Lower leg skin (tissue), 4 donors: ENCODE results near the gene CMIP. TPM values are rescaled to one million over a fixed set of nuclear protein-coding genes. Genes with fewer than 3 reads are reported as not detected.

Experiments used
- DNase-seq, 2 donors: peaks; one replicate each; pipeline ENCODE4 v3.0.0-alpha.2; 2019; ENCODE audit warnings: low spot score in 2 of 2
- H3K4me3 ChIP-seq: fragments of 200-600 bp; sonication (generic); 2 replicates; pipeline ENCODE4 v1.5.1; 2017; ENCODE audit warnings: mild to moderate bottlenecking, low read depth; ENCODE audit not compliant: poor library complexity, severe bottlenecking
- POLR2A ChIP-seq, 2 donors: fragments of 450-650 bp; IDR thresholded peaks; one replicate each; pipeline ENCODE4 v1.6.1; 2016 to 2017; ENCODE audit warnings: antibody characterized with exemption in 2 of 2, mild to moderate bottlenecking in 1 of 2, moderate library complexity in 1 of 2
- WGBS, 2 donors: methylation state at CpG; one replicate each; pipeline ENCODE4 v1.1.5; 2018; 5-methylcytosine and 5-hydroxymethylcytosine counted together
- intact Hi-C: fragments of 100-400 bp; cut with DNase I; formaldehyde crosslinking; loops from one replicate; pipeline ENCODE4 v1.15.0; 2023; ENCODE audit warnings: low total_unique reads
- total RNA-seq, 4 donors: library from RNA; depleted of rRNA; stranded (reverse); fragments of >200 nt; gene quantifications; one replicate each; pipeline ENCODE4 v1.1.0, GENCODE V29; 2016
- TF ChIP-seq, protein P1 (sequence below), 3 donors: fragments of 450-650 bp; IDR thresholded peaks; one replicate each; pipeline ENCODE4 v1.5.1; 2016; ENCODE audit warnings: antibody characterized with exemption in 3 of 3, mild to moderate bottlenecking in 3 of 3, moderate library complexity in 2 of 3

The CMIP gene
- total RNA-seq, 4 donors from 2014 or later = 53.7 to 115 (median 77.4) TPM

- no peak for DNase-seq
- intact Hi-C loops = no loop called here
- TF ChIP-seq, protein P1, sequence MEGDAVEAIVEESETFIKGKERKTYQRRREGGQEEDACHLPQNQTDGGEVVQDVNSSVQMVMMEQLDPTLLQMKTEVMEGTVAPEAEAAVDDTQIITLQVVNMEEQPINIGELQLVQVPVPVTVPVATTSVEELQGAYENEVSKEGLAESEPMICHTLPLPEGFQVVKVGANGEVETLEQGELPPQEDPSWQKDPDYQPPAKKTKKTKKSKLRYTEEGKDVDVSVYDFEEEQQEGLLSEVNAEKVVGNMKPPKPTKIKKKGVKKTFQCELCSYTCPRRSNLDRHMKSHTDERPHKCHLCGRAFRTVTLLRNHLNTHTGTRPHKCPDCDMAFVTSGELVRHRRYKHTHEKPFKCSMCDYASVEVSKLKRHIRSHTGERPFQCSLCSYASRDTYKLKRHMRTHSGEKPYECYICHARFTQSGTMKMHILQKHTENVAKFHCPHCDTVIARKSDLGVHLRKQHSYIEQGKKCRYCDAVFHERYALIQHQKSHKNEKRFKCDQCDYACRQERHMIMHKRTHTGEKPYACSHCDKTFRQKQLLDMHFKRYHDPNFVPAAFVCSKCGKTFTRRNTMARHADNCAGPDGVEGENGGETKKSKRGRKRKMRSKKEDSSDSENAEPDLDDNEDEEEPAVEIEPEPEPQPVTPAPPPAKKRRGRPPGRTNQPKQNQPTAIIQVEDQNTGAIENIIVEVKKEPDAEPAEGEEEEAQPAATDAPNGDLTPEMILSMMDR (IDR thresholded peaks at IDR 0.05) = no peak
- TF ChIP-seq POLR2A (IDR thresholded peaks at IDR 0.05) = no peak
- WGBS, 2 donors = 58 to 60% methylated on average over 13 of the region's 13 CpGs
- H3K4me3 ChIP-seq = no peak overlapping the region
Observed at GRCh38 chr16:81602256-81602776, 157.7 kb downstream of the CMIP start.

DNA sequence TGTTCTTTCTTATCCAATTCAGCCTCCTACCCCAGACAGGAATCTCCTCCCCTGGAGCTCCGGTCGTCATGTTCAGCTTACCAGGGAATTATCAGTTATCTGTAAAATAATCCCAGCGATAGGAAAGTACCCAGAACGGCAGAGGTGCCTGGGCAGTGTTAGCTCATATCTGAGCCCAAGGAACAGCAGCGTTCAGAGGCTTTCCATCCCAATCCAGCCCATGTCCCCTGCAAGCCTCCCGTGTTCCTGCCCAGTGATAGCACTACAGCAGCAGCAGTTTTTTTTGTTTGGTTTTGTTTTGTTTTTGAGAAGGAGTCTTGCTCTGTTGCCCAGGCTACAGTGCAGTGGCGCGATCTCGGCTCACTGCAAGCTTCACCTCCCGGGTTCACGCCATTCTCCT, 158.2 kb downstream of the CMIP start:
- no peak overlapping the region for H3K4me3 ChIP-seq
- intact Hi-C loops = no loop called here
- TF ChIP-seq, protein P1 (IDR thresholded peaks at IDR 0.05) = no peak
- TF ChIP-seq POLR2A (IDR thresholded peaks at IDR 0.05) = no peak
- WGBS, 2 donors = 77% methylated on average over 11 of the region's 11 CpGs
- DNase-seq = no peak

GRCh38 chr16:81604960-81605383, 160.4 kb downstream of the CMIP start:
- DNase-seq = no peak
- TF ChIP-seq POLR2A (IDR thresholded peaks at IDR 0.05) = no peak
- TF ChIP-seq, protein P1 (IDR thresholded peaks at IDR 0.05) = no peak
- 69 to 78% methylated on average over 8 of the region's 8 CpGs for WGBS, 2 donors
- intact Hi-C loops = no loop called here
- H3K4me3 ChIP-seq = no peak overlapping the region

DNA sequence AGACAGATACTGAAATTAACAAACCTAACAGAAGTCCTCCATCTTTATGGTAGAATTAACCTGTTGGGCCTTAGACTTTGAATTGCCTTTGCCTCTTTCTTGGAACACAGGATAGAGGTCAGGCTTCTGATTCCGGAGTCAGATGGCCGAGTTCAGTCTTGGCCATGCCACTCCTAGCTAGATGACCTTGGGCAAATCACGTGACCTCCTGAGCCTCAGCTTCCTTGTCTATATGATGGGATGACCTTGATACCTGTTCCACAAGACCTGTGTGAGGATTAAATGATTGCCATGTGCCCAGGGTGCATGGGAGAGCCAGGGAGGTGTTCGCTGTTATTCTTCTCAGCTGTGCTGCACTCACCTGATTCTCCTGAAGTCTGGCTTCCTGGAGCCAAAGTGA, 161.4 kb downstream of the CMIP start:
- no peak for DNase-seq
- no peak overlapping the region for H3K4me3 ChIP-seq
- TF ChIP-seq POLR2A (IDR thresholded peaks at IDR 0.05) = no peak
- TF ChIP-seq, protein P1 (IDR thresholded peaks at IDR 0.05) = no peak
- 91 to 92% methylated on average over 4 of the region's 4 CpGs for WGBS, 2 donors
- intact Hi-C loops = no loop called here

DNA sequence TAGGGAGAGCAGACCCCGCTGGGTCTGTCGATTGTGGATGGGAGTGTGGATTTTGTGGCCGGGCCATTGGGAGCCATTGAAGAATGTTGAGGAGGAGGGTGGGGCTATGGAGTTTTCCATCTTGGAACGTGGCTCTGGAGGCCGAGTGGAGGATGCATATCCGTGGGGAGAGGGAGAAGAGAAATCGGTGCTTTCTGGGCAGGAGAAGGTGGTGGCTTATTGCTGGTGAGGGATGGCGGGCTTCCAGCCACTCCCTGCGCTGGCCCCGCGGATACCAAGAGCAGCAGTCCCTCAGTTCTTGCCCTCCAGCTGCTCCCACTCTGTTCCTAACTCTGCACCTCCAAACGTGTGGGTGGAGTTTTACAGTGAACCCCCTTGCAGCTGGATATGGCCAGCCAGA, 162.4 kb downstream of the CMIP start:
- no peak for TF ChIP-seq POLR2A (IDR thresholded peaks at IDR 0.05)
- TF ChIP-seq, protein P1 (IDR thresholded peaks at IDR 0.05) = no peak
- intact Hi-C loops = no loop called here
- WGBS, 2 donors = 70 to 75% methylated on average over 12 of the region's 12 CpGs
- H3K4me3 ChIP-seq = no peak overlapping the region
- peak in 1 of 2 donors; percentile 84 for DNase-seq
